HEK293 (cell line): ENCODE data around the gene HDHD5.

Experiments used
- ZNF660 ChIP-seq: fragments of 450-650 bp; IDR thresholded peaks from 2 replicates; pipeline ENCODE4 v1.5.1; 2018; ENCODE audit warnings: missing biosample characterization, mild to moderate bottlenecking, missing genetic modification characterization
- TF ChIP-seq, protein P1 (sequence below): fragments of 450-650 bp; formaldehyde crosslinking; IDR thresholded peaks from 2 replicates; pipeline ENCODE4 v1.5.1; 2016; ENCODE audit warnings: missing biosample characterization, missing genetic modification characterization

Gene HDHD5

DNA sequence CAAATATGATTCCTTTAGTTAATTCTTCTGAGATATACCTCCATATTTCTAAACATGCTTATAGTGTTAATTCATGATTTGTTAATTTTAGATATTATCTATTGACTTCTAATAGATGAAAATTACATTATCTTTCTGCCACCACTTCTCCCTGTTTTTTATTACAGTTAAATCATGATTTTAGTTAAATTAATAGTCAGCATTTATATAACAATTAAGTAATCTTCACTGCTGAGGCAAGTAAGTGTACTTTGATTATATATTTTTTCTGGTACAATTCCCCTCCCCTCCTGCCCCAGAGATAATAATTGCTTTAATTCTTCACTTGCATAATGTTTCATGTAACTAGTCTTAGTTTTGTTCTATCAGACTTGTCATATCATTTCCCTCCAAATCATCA, 68.5 kb downstream of the HDHD5 start (continued):
- TF ChIP-seq, protein P1, sequence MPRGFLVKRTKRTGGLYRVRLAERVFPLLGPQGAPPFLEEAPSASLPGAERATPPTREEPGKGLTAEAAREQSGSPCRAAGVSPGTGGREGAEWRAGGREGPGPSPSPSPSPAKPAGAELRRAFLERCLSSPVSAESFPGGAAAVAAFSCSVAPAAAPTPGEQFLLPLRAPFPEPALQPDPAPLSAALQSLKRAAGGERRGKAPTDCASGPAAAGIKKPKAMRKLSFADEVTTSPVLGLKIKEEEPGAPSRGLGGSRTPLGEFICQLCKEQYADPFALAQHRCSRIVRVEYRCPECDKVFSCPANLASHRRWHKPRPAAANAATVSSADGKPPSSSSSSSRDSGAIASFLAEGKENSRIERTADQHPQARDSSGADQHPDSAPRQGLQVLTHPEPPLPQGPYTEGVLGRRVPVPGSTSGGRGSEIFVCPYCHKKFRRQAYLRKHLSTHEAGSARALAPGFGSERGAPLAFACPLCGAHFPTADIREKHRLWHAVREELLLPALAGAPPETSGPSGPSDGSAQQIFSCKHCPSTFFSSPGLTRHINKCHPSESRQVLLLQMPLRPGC, result no peak
- TF ChIP-seq ZNF660 (tag by site-specific recombination), result no peak
